A549 treated with CpdA at 1 μM for 4 hours (cell line): ENCODE results near the gene TTC17. TPM values are rescaled to one million over a fixed set of nuclear protein-coding genes. Genes with fewer than 3 reads are reported as not detected.

Experiments
- total RNA-seq: library from RNA; stranded (reverse); fragments of 200-300 nt; extraction: Qiagen RNA extraction; gene quantifications from 5 replicates; pipeline ENCODE4 v1.2.3, GENCODE V29; 2022; ENCODE audit warnings: low read depth

The TTC17 gene
- 31.1 to 36.1 TPM (median 33.8 TPM) in 5 replicates for total RNA-seq

DNA sequence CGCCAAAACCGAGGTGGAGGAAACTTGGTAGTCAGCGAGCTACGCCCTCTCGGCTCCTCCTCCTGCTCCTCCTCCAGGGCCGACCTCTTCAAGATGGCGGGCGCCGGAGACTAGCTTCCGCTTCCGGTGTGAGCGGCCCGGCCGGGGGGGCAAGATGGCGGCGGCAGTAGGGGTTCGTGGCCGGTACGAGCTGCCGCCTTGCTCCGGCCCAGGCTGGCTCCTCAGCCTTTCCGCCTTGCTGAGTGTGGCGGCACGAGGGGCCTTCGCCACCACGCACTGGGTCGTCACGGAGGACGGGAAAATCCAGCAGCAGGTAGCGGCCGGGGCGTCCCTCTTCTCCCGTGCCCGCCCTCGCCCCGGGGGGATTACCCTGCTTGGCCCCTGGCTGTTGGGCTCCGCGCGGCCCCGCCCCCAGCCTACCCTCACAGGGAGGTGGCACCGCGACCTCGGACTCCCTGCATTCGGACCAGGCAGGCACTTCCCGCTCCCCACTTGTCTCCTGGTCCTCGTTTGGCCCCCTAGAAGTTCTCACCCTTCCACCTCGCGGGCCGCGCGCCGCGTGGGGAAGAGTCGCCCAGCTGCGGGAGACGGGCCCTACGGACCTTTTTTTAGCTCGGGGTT is at the start of gene TTC17:
TTC17 (plus strand) TSS at position 120 of the 621 bp plus-strand sequence; CDS start at position 155, 35 bp downstream.

DNA sequence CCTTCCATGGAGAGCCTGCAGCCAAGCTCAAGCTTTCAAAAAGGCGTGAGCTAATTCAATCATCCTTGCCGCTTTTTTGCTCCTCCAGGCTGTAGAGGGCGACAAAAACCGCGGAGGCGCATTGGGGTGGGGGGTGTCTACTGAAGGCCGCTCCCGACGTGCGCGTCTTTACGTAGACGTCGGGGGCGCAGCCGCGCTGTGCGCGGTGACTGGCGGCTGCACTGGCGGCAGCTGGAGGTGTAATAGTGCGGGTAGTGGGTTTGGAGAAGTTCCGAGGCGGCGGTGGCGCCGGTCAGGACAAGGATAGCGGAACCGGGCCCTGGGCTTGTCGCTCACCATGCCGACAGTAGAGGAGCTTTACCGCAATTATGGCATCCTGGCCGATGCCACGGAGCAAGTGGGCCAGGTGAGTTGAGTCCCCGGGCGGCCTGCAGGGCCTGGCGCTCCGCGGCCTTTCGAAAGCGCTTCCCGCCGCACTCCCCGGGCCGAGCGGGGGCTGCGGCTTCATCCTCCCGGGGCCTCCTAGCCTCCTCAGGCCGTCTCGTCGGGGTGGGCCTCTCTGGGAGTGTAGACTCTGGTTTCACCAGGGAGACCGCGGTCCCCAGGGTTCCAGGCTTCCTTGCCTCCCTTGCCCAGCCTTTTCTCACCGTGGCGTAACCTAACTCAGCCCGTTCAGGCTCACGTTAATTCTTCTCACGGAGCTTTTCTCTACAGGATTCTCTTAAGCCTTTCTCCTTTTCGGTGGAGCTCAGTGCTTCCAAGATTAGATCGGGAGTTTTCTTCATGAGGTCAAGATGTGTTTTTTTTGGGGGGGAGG is 46.7 kb upstream of the TTC17 start, which contains the start of gene API5:
API5 (plus strand) TSS at position 206 of the 817 bp plus-strand sequence; CDS start at position 338, 132 bp downstream.

Other genes starting within 250 kb of the TTC17 start
- gene API5, start 46.9 kb upstream of the TTC17 start, total RNA-seq: 65.9 to 95.8 TPM (median 73.7 TPM) in 5 replicates